ENCODE results near the gene DCBLD1.
"Not testable (repeated sequence)": the region's sequence is repeated elsewhere in the genome, so short reads cannot be mapped to it uniquely, and the experiment has no call there.

DCBLD1 gene

GRCh38 chr6:117501722-117502121 lies 19.2 kb downstream of the DCBLD1 start:
- no peak for DNase-seq (ENCODE audit: low read depth, low spot score)

- no peak for DNase-seq (ENCODE audit: low read depth, low spot score)
Measured at GRCh38 chr6:117502580-117502979, 20.1 kb downstream of the DCBLD1 start.

GRCh38 chr6:117503211-117503610 lies 20.7 kb downstream of the DCBLD1 start:
- no peak for DNase-seq (ENCODE audit: low read depth, low spot score)

GRCh38 chr6:117504478-117505144 lies 22.1 kb downstream of the DCBLD1 start:
- DNase-seq (ENCODE audit: low read depth, low spot score), result no peak

GRCh38 chr6:117505311-117505710 lies 22.8 kb downstream of the DCBLD1 start:
- DNase-seq (ENCODE audit: low read depth, low spot score), result no peak

- no peak for DNase-seq (ENCODE audit: low read depth, low spot score)
Measured at GRCh38 chr6:117506180-117506835, 23.8 kb downstream of the DCBLD1 start.

- no peak for DNase-seq (ENCODE audit: low read depth, low spot score)
Measured at GRCh38 chr6:117506907-117507306, 24.4 kb downstream of the DCBLD1 start.

GRCh38 chr6:117508450-117508971 lies 26.0 kb downstream of the DCBLD1 start:
- no peak for DNase-seq (ENCODE audit: low read depth, low spot score)

GRCh38 chr6:117509021-117509420 lies 26.5 kb downstream of the DCBLD1 start:
- no peak for DNase-seq (ENCODE audit: low read depth, low spot score)

- DNase-seq (ENCODE audit: low read depth, low spot score), result no peak
Measured at GRCh38 chr6:117512056-117512828, 29.8 kb downstream of the DCBLD1 start.

GRCh38 chr6:117512987-117513573 lies 30.6 kb downstream of the DCBLD1 start:
- DNase-seq (ENCODE audit: low read depth, low spot score), result no peak

- DNase-seq (ENCODE audit: low read depth, low spot score), result no peak
Measured at GRCh38 chr6:117513778-117514365, 31.4 kb downstream of the DCBLD1 start.

- no peak for DNase-seq (ENCODE audit: low read depth, low spot score)
Measured at GRCh38 chr6:117514655-117515054, 32.2 kb downstream of the DCBLD1 start.

GRCh38 chr6:117515326-117515725 lies 32.9 kb downstream of the DCBLD1 start:
- DNase-seq (ENCODE audit: low read depth, low spot score), result no peak

- DNase-seq (ENCODE audit: low read depth, low spot score), result not testable (repeated sequence)
Measured at GRCh38 chr6:117517995-117518394, 35.5 kb downstream of the DCBLD1 start.

- DNase-seq (ENCODE audit: low read depth, low spot score), result no peak
Measured at GRCh38 chr6:117518870-117519269, 36.4 kb downstream of the DCBLD1 start.

GRCh38 chr6:117520603-117521395 lies 38.3 kb downstream of the DCBLD1 start:
- DNase-seq (ENCODE audit: low read depth, low spot score), result no peak

- DNase-seq (ENCODE audit: low read depth, low spot score), result no peak
Measured at GRCh38 chr6:117521791-117522502, 39.5 kb downstream of the DCBLD1 start.

GRCh38 chr6:117525607-117526006 lies 43.1 kb downstream of the DCBLD1 start:
- no peak for DNase-seq (ENCODE audit: low read depth, low spot score)
